ENCODE results near the gene ANKRD44.

DNA sequence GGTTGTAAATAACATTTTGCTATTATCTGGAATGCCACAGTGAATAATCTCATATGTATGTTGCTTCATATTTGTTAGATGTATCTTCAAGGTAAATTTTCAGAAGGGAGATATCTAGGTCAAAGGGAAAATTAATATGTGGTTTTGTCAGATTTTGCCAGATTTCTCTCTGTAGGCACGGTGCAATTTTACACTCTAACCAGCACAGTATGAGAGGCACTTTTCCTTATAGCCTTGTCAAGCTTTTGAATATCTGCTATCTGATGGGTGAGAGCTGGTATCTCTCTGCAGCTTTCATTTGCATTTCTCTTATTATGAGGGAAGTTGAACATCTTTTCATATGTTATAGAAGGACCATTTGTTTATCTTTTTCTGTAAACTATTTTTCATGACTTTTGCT lies 208.3 kb downstream of the ANKRD44 start:
- TF ChIP-seq ZNF274 (IDR thresholded peaks at IDR 0.05; ENCODE audit: low read depth, low read length) (no peak), SUZ12 (IDR thresholded peaks at IDR 0.05; ENCODE audit: extremely low read depth, insufficient read depth, insufficient read length) (no peak)
